ENCODE measurements around the gene SLC12A7.

DNA sequence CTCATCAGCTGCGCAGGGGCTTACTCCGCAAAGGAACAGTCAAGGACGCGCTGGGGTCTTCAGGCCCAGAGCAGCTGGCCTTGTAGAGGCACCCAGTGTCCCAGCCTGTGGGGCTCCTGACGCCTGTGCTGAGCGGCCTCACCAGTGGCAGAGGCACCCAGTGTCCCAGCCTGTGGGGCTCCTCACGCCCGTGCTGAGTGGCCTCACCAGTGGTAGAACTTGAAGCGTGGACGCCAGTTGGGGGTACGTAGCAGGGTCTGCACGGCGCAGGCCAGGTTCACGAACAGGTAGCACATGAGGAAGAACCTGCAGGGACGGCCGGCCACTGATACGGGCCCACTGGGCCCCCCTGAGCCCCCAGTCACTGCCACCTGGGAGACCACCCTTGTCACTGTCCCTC is 35.9 kb downstream of the SLC12A7 start:
- TF ChIP-seq POLR2AphosphoS5 (IDR thresholded peaks at IDR 0.05; ENCODE audit: borderline replicate concordance, low read depth, low read length) (no peak), EZH2 (IDR thresholded peaks at IDR 0.05) (no peak)

All from SK-N-MC (cell line).